ENCODE results near the gene FIGNL1.

FIGNL1 gene

GRCh38 chr7:50411332-50411731 lies 38.8 kb downstream of the FIGNL1 start:
- Histone ChIP-seq H3K36me3 (ENCODE audit: low read length) (no peaks in the 10 kb centered on the region), H3K4me2 (ENCODE audit: low read depth, low read length, poor library complexity, severe bottlenecking) (no peak overlapping the region), H3F3A (ENCODE audit: insufficient read depth) (peaks cover 7% of the 10 kb centered on the region), H2AFZ (ENCODE audit: low read depth, low read length, severe bottlenecking) (no peak overlapping the region), H3K4me3 (ENCODE audit: insufficient read depth, low read length, poor library complexity, severe bottlenecking) (no peak overlapping the region), H3K79me2 (ENCODE audit: insufficient read depth, low read length) (no peaks in the 10 kb centered on the region), H4K20me1 (ENCODE audit: low read depth, low read length) (no peaks in the 10 kb centered on the region), H3K9ac (ENCODE audit: low read length) (no peak overlapping the region), H3K9me3 (ENCODE audit: insufficient read depth, low read length) (no peaks in the 10 kb centered on the region), H3K9me2 (replicated peaks; ENCODE audit: insufficient read depth, low read length) (no peaks in the 10 kb centered on the region), H3K27me3 (ENCODE audit: low read length) (no peaks in the 10 kb centered on the region), H3K27ac (ENCODE audit: low read depth, low read length) (no peak overlapping the region)
- TF ChIP-seq CTCF (IDR thresholded peaks at IDR 0.05; ENCODE audit: insufficient read depth, low read length, poor library complexity, severe bottlenecking) (no peak), EZH2phosphoT487 (conservative IDR thresholded peaks at IDR 0.05; ENCODE audit: low read length) (no peak)

GRCh38 chr7:50409856-50410745 lies 40.0 kb downstream of the FIGNL1 start:
- H3K27me3 ChIP-seq (ENCODE audit: low read length): no peaks in the 10 kb centered on the region
- no peaks in the 10 kb centered on the region for H3K79me2 ChIP-seq (ENCODE audit: insufficient read depth, low read length)
- H3K9me3 ChIP-seq (ENCODE audit: insufficient read depth, low read length): no peaks in the 10 kb centered on the region
- peak overlapping the region; percentile 6; the same call in 1 of the 2 replicates for H3K9ac ChIP-seq (ENCODE audit: low read length)
- TF ChIP-seq EZH2phosphoT487 (conservative IDR thresholded peaks at IDR 0.05; ENCODE audit: low read length): no peak
- H4K20me1 ChIP-seq (ENCODE audit: low read depth, low read length): no peaks in the 10 kb centered on the region
- H3F3A ChIP-seq (ENCODE audit: insufficient read depth): peaks cover 13% of the 10 kb centered on the region
- no peak overlapping the region for H3K27ac ChIP-seq (ENCODE audit: low read depth, low read length)
- no peaks in the 10 kb centered on the region for H3K36me3 ChIP-seq (ENCODE audit: low read length)
- no peak overlapping the region for H3K4me3 ChIP-seq (ENCODE audit: insufficient read depth, low read length, poor library complexity, severe bottlenecking)
- H2AFZ ChIP-seq (ENCODE audit: low read depth, low read length, severe bottlenecking): peak overlapping the region; percentile 7
- no peaks in the 10 kb centered on the region for H3K9me2 ChIP-seq (replicated peaks; ENCODE audit: insufficient read depth, low read length)
- peak overlapping the region; percentile 19 for H3K4me2 ChIP-seq (ENCODE audit: low read depth, low read length, poor library complexity, severe bottlenecking)

- H3F3A ChIP-seq (ENCODE audit: insufficient read depth): peaks cover 44% of the 10 kb centered on the region
- no peaks in the 10 kb centered on the region for H3K9me2 ChIP-seq (replicated peaks; ENCODE audit: insufficient read depth, low read length)
- TF ChIP-seq CTCF (IDR thresholded peaks at IDR 0.05; ENCODE audit: insufficient read depth, low read length, poor library complexity, severe bottlenecking) (no peak), EZH2phosphoT487 (conservative IDR thresholded peaks at IDR 0.05; ENCODE audit: low read length) (no peak)
- H2AFZ ChIP-seq (ENCODE audit: low read depth, low read length, severe bottlenecking): no peak overlapping the region
- H3K27ac ChIP-seq (ENCODE audit: low read depth, low read length): no peak overlapping the region
- H3K4me2 ChIP-seq (ENCODE audit: low read depth, low read length, poor library complexity, severe bottlenecking): no peak overlapping the region
- H3K36me3 ChIP-seq (ENCODE audit: low read length): peaks cover 12% of the 10 kb centered on the region; the same call in 1 of the 2 replicates
- H3K79me2 ChIP-seq (ENCODE audit: insufficient read depth, low read length): no peaks in the 10 kb centered on the region
- no peaks in the 10 kb centered on the region for H3K27me3 ChIP-seq (ENCODE audit: low read length)
- no peak overlapping the region for H3K9ac ChIP-seq (ENCODE audit: low read length)
- no peaks in the 10 kb centered on the region for H3K9me3 ChIP-seq (ENCODE audit: insufficient read depth, low read length)
- H3K4me3 ChIP-seq (ENCODE audit: insufficient read depth, low read length, poor library complexity, severe bottlenecking): no peak overlapping the region
- H4K20me1 ChIP-seq (ENCODE audit: low read depth, low read length): peaks cover 14% of the 10 kb centered on the region; the same call in 1 of the 2 replicates
Observed at GRCh38 chr7:50406935-50407334, 43.2 kb downstream of the FIGNL1 start.

- TF ChIP-seq CTCF (IDR thresholded peaks at IDR 0.05; ENCODE audit: insufficient read depth, low read length, poor library complexity, severe bottlenecking) (no peak), EZH2phosphoT487 (conservative IDR thresholded peaks at IDR 0.05; ENCODE audit: low read length) (no peak)
- peaks cover 48% of the 10 kb centered on the region for H3F3A ChIP-seq (ENCODE audit: insufficient read depth)
Observed at GRCh38 chr7:50405221-50405620, 44.9 kb downstream of the FIGNL1 start.

More at GRCh38 chr7:50405221-50405620, 44.9 kb downstream of the FIGNL1 start:
- no peaks in the 10 kb centered on the region for H3K27me3 ChIP-seq (ENCODE audit: low read length)
- no peaks in the 10 kb centered on the region for H3K9me2 ChIP-seq (replicated peaks; ENCODE audit: insufficient read depth, low read length)
- H2AFZ ChIP-seq (ENCODE audit: low read depth, low read length, severe bottlenecking): no peak overlapping the region
- no peak overlapping the region for H3K27ac ChIP-seq (ENCODE audit: low read depth, low read length)
- H3K4me2 ChIP-seq (ENCODE audit: low read depth, low read length, poor library complexity, severe bottlenecking): no peak overlapping the region
- H3K4me3 ChIP-seq (ENCODE audit: insufficient read depth, low read length, poor library complexity, severe bottlenecking): no peak overlapping the region
- H3K79me2 ChIP-seq (ENCODE audit: insufficient read depth, low read length): no peaks in the 10 kb centered on the region
- H3K9ac ChIP-seq (ENCODE audit: low read length): no peak overlapping the region
- H3K9me3 ChIP-seq (ENCODE audit: insufficient read depth, low read length): no peaks in the 10 kb centered on the region
- peaks cover 22% of the 10 kb centered on the region; the same call in 1 of the 2 replicates for H3K36me3 ChIP-seq (ENCODE audit: low read length)
- H4K20me1 ChIP-seq (ENCODE audit: low read depth, low read length): peaks cover 17% of the 10 kb centered on the region

All from SU-DHL-6 (cell line).